ENCODE data around the gene ANAPC16.

DNA sequence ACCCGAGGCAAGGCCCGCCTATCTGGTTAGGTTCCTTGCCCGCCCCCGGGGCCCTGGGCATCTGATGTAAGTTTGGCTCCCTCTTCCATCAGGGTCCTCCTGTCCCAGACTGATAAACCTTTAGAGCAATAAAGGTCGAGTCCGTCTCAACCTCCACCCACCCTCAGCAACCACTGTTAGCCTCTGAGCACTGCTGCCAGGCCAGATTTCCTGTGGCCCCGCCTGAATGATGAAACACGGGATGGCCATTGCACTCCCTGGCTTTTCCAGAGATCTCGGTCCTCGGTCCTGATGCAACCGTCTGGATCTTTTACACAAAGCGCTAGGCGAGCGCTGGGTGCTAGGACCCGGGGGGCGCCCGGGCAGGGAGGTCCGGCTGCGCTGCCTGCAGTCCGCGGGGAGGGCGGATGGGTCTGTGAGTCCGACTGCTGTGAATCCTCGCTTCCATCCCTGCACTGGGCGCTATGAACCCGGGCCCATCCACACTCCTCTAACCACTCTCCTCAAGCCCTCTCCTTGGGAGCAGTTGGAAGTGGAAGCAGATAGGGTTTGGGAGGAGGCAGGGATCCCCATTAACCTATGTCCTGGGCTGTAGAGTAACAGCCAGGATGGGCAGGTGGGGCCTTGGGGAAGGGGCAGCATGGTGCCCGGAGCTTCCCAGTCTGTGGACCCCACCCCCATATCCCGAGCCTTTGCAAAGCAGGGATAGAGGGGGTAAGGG is 57.0 kb downstream of the ANAPC16 start:
- TF ChIP-seq, protein P1, sequence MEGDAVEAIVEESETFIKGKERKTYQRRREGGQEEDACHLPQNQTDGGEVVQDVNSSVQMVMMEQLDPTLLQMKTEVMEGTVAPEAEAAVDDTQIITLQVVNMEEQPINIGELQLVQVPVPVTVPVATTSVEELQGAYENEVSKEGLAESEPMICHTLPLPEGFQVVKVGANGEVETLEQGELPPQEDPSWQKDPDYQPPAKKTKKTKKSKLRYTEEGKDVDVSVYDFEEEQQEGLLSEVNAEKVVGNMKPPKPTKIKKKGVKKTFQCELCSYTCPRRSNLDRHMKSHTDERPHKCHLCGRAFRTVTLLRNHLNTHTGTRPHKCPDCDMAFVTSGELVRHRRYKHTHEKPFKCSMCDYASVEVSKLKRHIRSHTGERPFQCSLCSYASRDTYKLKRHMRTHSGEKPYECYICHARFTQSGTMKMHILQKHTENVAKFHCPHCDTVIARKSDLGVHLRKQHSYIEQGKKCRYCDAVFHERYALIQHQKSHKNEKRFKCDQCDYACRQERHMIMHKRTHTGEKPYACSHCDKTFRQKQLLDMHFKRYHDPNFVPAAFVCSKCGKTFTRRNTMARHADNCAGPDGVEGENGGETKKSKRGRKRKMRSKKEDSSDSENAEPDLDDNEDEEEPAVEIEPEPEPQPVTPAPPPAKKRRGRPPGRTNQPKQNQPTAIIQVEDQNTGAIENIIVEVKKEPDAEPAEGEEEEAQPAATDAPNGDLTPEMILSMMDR (conservative IDR thresholded peaks at IDR 0.05 in 1 of 2, IDR thresholded peaks at IDR 0.05 in 1 of 2; ENCODE audit: extremely low read depth in 1 of 2, insufficient read depth in 1 of 2, low read depth in 1 of 2, low read length in 2 of 2) = no peak
- no peak for TF ChIP-seq EZH2 (IDR thresholded peaks at IDR 0.05; ENCODE audit: borderline replicate concordance, low read length)

Measured in mammary epithelial cell (primary cell).